COR-L47 (cell line): ENCODE results near the gene CMIP.

Experiments used
- DNase-seq: peaks from one replicate; lab custom pipeline; 2025; lab: John Stamatoyannopoulos, UW

CMIP gene

DNA sequence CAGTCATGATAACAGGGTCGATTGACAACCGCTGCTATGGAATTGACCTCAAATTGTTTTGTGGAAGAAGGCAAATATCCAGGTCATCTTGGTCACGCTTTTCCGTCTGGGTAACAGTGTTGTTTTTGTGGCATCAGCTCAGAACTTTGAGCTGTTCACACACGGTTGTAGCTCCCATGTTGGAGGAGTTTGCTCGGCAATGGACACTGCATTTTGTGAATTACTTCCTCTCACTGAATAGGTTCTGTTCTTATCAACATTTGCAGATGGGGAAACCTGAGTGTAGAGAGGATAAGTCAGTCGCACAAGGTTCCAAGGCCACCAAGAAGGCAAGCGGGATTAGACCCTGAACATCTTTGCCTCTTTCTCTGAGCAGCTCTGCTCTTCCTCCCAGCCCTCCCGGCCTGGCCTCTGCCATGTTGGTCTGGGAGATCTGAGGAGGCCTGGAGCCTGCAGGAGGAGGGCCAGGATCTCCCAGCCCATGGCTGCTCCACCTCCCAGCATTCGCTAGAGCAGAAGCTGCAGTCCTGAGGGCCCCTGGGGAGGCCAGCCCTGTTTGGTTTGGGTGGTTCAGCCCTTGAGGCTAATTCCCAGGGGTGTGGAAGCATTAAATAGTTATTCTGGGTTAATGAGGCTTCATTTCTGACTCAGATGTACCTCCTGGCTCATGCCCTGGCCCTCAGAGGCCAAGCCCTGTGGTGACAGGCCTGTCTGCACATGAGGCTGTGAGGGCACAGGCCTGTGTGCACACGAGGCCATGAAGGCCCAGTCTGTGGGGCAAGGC lies 180.3 kb downstream of the CMIP start:
- no peak for DNase-seq

GRCh38 chr16:81625544-81626153 lies 181.0 kb downstream of the CMIP start:
- DNase-seq: no peak

DNA sequence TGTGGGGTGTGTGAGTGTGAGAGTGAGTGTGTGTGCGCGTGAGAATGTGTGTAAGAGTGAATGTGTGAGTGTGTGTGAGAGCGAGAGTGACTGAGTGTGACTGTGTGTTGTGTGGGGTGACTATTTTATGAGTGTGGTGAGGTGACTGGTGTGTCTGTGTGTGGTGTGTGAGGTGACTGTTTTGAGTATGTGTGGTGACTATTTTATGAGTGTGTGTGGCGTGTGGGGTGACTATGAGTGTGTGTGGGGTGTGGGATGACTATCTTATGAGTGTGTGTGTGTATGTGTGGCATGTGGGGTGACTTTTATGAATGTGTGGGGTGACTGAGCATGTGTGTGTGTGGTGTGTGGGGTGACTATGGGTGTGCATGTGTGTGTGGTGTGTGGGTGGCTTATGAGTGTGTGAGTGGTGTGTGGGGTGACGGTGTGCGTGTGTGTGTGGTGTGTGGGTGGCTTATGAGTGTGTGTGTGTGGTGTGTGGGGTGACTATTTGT lies 181.6 kb downstream of the CMIP start:
- no peak for DNase-seq

DNA sequence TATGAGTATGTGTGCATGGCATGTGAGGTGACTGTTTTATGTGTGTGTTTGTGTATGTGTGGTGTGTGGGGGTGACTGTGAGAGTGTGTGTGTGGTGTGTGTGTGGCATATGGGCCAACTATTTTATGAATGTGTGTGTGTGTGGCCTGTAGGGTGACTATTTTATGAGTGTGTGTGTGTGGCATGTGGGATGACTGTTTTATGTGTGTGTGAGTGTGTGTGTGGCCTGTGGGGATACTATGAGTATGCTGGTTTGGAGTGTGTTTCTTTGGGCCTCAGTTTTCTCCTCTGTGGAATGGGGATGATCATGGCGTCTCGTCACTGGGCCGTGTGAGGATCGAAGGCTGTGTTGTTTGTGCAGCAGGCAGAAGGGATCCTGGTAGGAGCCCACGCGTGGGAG lies 182.4 kb downstream of the CMIP start:
- DNase-seq: no peak

DNA sequence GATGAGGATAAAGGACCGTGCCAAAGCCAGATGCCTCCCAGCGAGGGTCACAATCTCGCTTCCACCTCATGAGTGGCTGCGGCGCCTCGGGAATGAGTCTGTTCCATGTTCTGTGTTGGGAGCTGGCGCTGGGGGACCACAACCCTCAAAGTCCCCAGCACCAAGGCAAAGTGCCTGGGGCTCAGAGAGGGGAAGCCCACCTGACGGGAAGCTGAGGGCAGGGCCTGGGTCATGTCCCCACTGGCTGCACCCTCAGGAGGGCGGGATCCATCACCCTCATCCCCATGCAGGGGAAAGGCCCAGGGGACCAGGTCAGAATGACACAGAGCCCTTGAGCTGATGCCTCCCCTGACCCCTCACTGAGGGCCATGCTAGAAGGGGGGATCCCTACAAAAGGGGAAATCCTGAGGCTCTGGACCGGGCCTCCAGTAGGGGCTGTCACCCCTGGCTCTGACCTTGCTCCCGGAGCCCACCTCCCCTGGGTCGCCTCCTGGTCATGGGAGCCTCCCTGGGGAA lies 183.2 kb downstream of the CMIP start:
- DNase-seq: no peak

GRCh38 chr16:81629034-81629802 lies 184.6 kb downstream of the CMIP start:
- no peak for DNase-seq

GRCh38 chr16:81629896-81630634 lies 185.5 kb downstream of the CMIP start:
- DNase-seq: no peak

- DNase-seq: peak; percentile 62
These were observed 186.0 kb downstream of the CMIP start for GRCh38 chr16:81630635-81631031.

DNA sequence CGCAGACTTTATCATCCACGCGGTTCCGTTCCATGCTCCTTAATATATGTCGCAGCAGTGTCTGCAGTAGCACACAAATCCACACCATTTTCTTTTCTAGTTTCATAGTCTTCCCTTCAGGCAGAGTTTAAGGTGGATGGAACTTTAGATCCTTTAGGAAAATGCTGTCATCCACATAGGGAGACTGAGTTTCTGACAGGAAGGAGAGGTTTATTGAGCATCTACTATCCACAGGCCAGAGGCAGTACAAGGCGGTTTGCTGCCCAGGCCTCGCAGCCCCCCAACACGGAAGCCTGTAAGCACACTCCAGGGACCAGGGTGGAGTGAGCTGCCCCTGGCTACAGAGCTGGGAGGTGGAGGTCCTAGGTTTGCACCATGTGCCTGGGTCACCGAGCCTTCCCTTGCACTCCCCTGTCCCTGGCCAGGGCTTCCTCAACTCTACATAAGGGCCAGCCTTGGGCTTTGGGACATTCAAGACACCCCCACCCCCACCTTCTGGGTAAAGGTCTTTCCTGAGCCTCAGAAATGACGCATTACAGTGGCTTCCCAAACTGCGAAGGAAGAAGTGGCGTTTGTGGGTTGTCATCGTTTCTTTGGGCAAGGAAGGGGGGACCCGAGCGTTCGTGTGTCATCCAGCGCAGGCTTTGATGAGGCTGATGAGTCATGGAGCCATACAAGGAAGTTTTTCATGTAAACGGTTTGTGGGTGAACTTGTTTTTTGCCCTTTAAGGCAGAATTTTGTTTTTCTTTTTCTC lies 188.0 kb downstream of the CMIP start:
- no peak for DNase-seq

- DNase-seq: no peak
These were observed 188.6 kb downstream of the CMIP start for GRCh38 chr16:81633147-81633619.

GRCh38 chr16:81633680-81634379 lies 189.2 kb downstream of the CMIP start:
- DNase-seq: no peak

DNA sequence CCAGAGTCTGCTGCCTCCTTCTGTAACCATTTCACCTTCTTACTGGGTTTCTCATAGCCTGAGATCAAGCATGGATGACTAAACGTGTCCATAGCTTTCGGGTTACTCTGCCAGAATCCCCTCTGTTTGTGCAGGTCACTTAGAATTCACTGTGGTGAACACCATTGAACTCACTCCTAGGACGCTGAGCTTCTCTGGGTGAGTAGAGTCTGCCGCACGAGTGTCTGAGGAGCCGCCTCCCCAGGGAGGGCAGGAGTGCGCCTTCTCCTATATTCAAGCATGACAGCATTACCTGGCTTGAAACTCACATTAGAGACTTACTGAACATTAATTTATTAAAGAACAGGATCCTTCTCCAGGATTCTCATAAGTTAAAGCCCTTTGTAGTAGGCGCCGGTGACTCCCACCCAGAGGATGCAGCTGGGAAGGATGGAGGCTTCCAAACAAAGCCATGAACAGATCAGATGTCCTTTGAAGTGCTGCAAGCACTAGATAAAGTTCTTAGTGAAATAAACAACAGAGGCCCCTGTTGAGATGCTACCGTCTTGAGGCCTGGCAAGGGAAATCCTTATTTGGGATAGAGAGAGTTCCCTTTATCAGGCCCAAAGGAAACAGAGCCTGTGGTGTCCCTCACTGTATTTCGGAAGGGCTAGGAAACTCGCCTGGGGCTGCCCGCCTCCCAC lies 189.9 kb downstream of the CMIP start:
- no peak for DNase-seq

DNA sequence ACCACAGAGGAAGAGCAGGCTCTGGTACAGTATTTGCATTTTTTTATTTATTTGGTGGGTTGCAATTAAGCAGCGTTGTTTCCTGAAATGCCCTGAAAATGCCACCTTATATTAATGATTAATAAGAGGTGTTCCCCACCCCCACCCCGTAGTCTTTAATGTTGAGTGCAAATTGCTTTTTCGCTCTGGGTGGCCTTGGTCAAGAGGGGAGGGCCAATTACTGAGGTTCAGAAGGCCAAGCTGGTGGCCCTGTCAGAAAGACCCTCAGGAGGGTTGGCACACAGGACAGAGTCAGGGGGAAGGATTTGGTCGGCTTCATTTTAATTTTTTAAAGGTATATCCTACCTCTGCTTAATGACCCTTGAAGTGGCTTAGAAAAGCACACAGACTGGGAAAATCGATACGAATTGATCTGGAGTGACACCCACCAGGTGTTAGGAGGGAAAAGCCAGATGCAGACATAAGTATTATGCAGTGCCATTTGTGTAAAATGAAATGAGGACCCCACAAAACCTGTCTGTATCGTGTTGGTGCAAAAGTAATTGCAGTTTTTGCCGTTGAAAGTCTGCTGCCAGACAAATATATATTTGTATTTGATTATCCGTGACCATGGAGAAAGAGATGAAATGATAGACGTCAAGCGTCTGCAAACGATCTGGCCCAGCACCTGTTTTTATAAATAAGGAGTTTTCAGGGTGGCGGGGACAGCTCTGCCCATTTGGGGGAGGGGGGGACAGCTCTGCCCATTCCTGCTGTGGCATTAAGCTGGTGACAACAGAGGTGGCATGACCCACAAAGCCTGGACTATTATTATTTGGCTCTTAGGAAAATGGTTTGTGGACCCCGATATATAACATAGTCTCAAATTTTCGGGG lies 190.7 kb downstream of the CMIP start:
- DNase-seq: no peak

GRCh38 chr16:81636298-81636993 lies 191.8 kb downstream of the CMIP start:
- DNase-seq: peak; percentile 39

DNA sequence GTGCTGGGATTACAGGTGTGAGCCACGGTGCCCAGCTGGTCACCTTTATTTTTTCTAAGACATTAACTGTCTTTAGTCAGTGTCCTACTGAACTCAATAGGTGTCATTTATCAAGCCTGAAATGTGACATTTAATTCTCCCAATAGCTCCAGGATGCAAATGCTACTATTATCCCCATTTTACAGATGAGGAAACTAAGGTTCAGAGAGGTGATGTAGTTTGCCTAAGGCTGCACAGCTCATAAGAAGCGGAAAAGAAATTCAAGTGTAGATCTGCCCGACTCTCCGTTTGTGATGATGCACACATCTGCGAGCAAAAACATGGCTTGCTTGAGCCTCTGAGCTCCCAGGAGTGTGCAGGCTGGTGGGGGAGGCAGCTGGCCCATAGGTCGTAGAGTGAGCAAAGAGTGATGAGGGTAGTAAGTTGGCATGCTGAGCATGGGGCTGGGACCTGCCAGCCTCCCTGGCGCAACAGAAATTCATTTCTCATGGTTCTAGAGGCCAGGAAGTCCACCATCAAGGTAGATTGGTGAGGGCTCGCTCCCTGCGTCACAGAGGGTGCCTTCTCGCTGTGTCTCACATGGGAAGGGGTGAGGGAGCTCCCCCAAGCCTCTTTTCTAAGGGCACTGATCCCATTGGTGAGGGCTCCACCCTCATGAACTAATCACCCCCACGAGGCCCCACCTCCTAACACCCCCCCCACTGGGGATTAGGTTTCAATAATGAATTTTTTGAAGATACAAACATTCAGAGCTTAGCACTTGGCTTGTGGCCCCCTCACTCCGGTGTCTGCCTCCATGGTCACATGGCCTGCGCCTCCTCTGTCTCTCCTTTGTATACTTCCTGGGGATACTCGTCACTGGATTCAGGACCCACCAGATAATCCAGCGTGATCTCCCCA lies 193.0 kb downstream of the CMIP start:
- no peak for DNase-seq

- no peak for DNase-seq
These were observed 193.8 kb downstream of the CMIP start for GRCh38 chr16:81638286-81638945.

GRCh38 chr16:81639348-81639747 lies 194.7 kb downstream of the CMIP start:
- DNase-seq: no peak
